Measurements from ENCODE around the gene OR52R1. TPM values are rescaled to one million over a fixed set of nuclear protein-coding genes. Genes with fewer than 3 reads are reported as not detected.

The OR52R1 gene
- total and polyA plus RNA-seq, 10 of the 15 experiments (the other 5 are each of a cell fraction or from before 2014, with no cell fraction given) = not detected

DNA sequence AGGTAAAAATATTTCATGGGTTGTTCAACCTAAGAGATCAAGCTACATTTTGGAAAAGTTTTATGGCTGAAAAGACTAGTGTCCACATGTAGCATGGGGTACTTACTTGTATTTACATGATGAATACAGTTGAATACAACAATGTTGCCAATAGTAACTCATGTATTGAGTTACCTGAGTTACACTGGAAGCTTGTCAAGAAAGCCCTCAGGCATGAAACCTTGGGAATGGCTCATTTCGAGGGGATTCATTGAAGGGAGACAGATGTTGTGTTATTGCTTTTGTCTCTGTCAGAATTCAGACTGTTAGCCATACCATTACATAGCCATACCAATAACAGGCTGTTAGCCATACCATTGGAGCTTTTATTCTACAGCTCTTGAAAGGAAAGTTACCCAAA, 26.2 kb upstream of the OR52R1 start:
- Histone ChIP-seq H3K27me3 (replicated peaks in 1 of 2; ENCODE audit: control insufficient read depth in 2 of 2, insufficient read depth in 2 of 2, low read length in 1 of 2) (no peaks in the 10 kb centered on the region), H3K36me3 (ENCODE audit: control insufficient read depth in 2 of 2, insufficient read depth in 2 of 2, low read length in 1 of 2) (no peaks in the 10 kb centered on the region), H3K4me2 (ENCODE audit: control insufficient read depth, insufficient read depth) (no peak overlapping the region), H3K4me3 (no peak overlapping the region), H3K9ac (ENCODE audit: control insufficient read depth, insufficient read depth, low read length) (no peak overlapping the region), H2AFZ (ENCODE audit: control insufficient read depth, low read depth, low read length) (no peak overlapping the region), H3K4me1 (ENCODE audit: control insufficient read depth, insufficient read depth, low read length) (no peaks in the 10 kb centered on the region), H3K79me2 (ENCODE audit: control insufficient read depth, insufficient read depth, low read length) (no peaks in the 10 kb centered on the region), H4K20me1 (ENCODE audit: control insufficient read depth, insufficient read depth) (no peaks in the 10 kb centered on the region), H3K27ac (ENCODE audit: control insufficient read depth, insufficient read depth) (no peak overlapping the region), H3K9me3 (replicated peaks; ENCODE audit: control insufficient read depth, insufficient read depth, low read length) (no peaks in the 10 kb centered on the region)
- RAD21 ChIA-PET (ENCODE audit: unreplicated experiment) = no interaction called here
- no TSS peak for BruUV-seq (replicated peaks)
- intact Hi-C loops (cut with micrococcal nuclease; ENCODE audit: unreplicated experiment) (no loop called here), in situ Hi-C loops (cut with MboI) (no loop called here)
- POLR2A ChIA-PET = interaction anchor here (0.5 kb wide), 1 partner anchor 12 kb away, joined by 3 read pairs; no protein-coding TSS in a partner anchor
- FAIRE-seq (no peak), ATAC-seq (no peak), DNase-seq (ENCODE audit: low read depth, low spot score) (no peak)
- CTCF ChIA-PET = interaction anchor here (1.1 to 1.9 kb wide), 2 partner anchors 13 to 203 kb away, joined by 3 to 4 read pairs; no protein-coding TSS in a partner anchor
- 0% methylated on average over 1 of the region's 1 CpG for WGBS (ENCODE audit: insufficient coverage, insufficient replicate concordance, low lambda C conversion rate, missing lambda C conversion rate)
- SMC1A ChIA-PET (ENCODE audit: uncharacterized antibody, unreplicated experiment) = interaction anchor here (0.9 kb wide), 1 partner anchor 34 kb away, joined by 3 read pairs; no protein-coding TSS in a partner anchor
- no peak for TF ChIP-seq STAT1 (conservative IDR thresholded peaks at IDR 0.05)
- TF ChIP-seq, protein P1, sequence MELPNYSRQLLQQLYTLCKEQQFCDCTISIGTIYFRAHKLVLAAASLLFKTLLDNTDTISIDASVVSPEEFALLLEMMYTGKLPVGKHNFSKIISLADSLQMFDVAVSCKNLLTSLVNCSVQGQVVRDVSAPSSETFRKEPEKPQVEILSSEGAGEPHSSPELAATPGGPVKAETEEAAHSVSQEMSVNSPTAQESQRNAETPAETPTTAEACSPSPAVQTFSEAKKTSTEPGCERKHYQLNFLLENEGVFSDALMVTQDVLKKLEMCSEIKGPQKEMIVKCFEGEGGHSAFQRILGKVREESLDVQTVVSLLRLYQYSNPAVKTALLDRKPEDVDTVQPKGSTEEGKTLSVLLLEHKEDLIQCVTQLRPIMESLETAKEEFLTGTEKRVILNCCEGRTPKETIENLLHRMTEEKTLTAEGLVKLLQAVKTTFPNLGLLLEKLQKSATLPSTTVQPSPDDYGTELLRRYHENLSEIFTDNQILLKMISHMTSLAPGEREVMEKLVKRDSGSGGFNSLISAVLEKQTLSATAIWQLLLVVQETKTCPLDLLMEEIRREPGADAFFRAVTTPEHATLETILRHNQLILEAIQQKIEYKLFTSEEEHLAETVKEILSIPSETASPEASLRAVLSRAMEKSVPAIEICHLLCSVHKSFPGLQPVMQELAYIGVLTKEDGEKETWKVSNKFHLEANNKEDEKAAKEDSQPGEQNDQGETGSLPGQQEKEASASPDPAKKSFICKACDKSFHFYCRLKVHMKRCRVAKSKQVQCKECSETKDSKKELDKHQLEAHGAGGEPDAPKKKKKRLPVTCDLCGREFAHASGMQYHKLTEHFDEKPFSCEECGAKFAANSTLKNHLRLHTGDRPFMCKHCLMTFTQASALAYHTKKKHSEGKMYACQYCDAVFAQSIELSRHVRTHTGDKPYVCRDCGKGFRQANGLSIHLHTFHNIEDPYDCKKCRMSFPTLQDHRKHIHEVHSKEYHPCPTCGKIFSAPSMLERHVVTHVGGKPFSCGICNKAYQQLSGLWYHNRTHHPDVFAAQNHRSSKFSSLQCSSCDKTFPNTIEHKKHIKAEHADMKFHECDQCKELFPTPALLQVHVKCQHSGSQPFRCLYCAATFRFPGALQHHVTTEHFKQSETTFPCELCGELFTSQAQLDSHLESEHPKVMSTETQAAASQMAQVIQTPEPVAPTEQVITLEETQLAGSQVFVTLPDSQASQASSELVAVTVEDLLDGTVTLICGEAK (IDR thresholded peaks at IDR 0.05; ENCODE audit: borderline replicate concordance) = no peak
- TF ChIP-seq, protein P2, sequence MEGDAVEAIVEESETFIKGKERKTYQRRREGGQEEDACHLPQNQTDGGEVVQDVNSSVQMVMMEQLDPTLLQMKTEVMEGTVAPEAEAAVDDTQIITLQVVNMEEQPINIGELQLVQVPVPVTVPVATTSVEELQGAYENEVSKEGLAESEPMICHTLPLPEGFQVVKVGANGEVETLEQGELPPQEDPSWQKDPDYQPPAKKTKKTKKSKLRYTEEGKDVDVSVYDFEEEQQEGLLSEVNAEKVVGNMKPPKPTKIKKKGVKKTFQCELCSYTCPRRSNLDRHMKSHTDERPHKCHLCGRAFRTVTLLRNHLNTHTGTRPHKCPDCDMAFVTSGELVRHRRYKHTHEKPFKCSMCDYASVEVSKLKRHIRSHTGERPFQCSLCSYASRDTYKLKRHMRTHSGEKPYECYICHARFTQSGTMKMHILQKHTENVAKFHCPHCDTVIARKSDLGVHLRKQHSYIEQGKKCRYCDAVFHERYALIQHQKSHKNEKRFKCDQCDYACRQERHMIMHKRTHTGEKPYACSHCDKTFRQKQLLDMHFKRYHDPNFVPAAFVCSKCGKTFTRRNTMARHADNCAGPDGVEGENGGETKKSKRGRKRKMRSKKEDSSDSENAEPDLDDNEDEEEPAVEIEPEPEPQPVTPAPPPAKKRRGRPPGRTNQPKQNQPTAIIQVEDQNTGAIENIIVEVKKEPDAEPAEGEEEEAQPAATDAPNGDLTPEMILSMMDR (IDR thresholded peaks at IDR 0.05 in 2 of 3, conservative IDR thresholded peaks at IDR 0.05 in 1 of 3; ENCODE audit: control insufficient read depth in 2 of 3, extremely low read depth in 1 of 3, insufficient read depth in 1 of 3, low read depth in 3 of 3, low read length in 3 of 3) = no peak
- TF ChIP-seq DPF2 (IDR thresholded peaks at IDR 0.05) = no peak
- TF ChIP-seq ESRRA (IDR thresholded peaks at IDR 0.05; ENCODE audit: low read length) = no peak
- TF ChIP-seq STAT3 (IDR thresholded peaks at IDR 0.05; ENCODE audit: low read depth, low read length) = no peak
- TF ChIP-seq WRNIP1 (IDR thresholded peaks at IDR 0.05; ENCODE audit: borderline replicate concordance, low read depth, low read length) = no peak
- no peak for TF ChIP-seq MTA3 (IDR thresholded peaks at IDR 0.05; ENCODE audit: borderline replicate concordance, low read length)
- TF ChIP-seq EP300 (IDR thresholded peaks at IDR 0.05; ENCODE audit: borderline replicate concordance in 1 of 2, control insufficient read depth in 1 of 2, low read depth in 2 of 2, low read length in 2 of 2) = no peak
- TF ChIP-seq, protein P3, sequence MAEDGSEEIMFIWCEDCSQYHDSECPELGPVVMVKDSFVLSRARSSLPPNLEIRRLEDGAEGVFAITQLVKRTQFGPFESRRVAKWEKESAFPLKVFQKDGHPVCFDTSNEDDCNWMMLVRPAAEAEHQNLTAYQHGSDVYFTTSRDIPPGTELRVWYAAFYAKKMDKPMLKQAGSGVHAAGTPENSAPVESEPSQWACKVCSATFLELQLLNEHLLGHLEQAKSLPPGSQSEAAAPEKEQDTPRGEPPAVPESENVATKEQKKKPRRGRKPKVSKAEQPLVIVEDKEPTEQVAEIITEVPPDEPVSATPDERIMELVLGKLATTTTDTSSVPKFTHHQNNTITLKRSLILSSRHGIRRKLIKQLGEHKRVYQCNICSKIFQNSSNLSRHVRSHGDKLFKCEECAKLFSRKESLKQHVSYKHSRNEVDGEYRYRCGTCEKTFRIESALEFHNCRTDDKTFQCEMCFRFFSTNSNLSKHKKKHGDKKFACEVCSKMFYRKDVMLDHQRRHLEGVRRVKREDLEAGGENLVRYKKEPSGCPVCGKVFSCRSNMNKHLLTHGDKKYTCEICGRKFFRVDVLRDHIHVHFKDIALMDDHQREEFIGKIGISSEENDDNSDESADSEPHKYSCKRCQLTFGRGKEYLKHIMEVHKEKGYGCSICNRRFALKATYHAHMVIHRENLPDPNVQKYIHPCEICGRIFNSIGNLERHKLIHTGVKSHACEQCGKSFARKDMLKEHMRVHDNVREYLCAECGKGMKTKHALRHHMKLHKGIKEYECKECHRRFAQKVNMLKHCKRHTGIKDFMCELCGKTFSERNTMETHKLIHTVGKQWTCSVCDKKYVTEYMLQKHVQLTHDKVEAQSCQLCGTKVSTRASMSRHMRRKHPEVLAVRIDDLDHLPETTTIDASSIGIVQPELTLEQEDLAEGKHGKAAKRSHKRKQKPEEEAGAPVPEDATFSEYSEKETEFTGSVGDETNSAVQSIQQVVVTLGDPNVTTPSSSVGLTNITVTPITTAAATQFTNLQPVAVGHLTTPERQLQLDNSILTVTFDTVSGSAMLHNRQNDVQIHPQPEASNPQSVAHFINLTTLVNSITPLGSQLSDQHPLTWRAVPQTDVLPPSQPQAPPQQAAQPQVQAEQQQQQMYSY (CRISPR knock-in tag; IDR thresholded peaks at IDR 0.05) = no peak
- TF ChIP-seq NFXL1 (IDR thresholded peaks at IDR 0.05; ENCODE audit: borderline replicate concordance) = no peak
